Upper lobe of left lung (tissue), 6 donors: ENCODE data around the gene INPP4B. TPM values are rescaled to one million over a fixed set of nuclear protein-coding genes. Genes with fewer than 3 reads are reported as not detected.

Experiments
- ATAC-seq, 2 donors: fragments of 200-7000 bp; cut with Tn5 transposase; one replicate each; pipeline ENCODE4 v1.9.1; 2022; ENCODE audit warnings: mild to moderate bottlenecking in 2 of 2, moderate library complexity in 2 of 2; ENCODE audit not compliant: low FRiP score in 2 of 2
- DNase-seq, 2 donors: peaks; one replicate each; pipeline ENCODE4 v3.0.0-alpha.2; 2019 to 2020
- H3K27ac ChIP-seq, 4 donors: fragments of 200-600 bp; sonication (generic); one replicate each; pipeline ENCODE4 v1.5.1; 2016 to 2019
- H3K27me3 ChIP-seq, 4 donors: fragments of 200-600 bp; sonication (generic); one replicate each; pipeline ENCODE4 v1.5.1; 2017 to 2019
- H3K36me3 ChIP-seq, 4 donors: fragments of 200-600 bp; sonication (generic); one replicate each; pipeline ENCODE4 v1.5.1; 2016 to 2019
- H3K4me1 ChIP-seq, 4 donors: fragments of 200-600 bp; sonication (generic); one replicate each; pipeline ENCODE4 v1.5.1; 2018 to 2019
- H3K4me3 ChIP-seq, 4 donors: fragments of 200-600 bp; sonication (generic); one replicate each; pipeline ENCODE4 v1.5.1; 2017 to 2019; ENCODE audit warnings: mild to moderate bottlenecking in 2 of 4, moderate library complexity in 1 of 4
- H3K9me3 ChIP-seq, 4 donors: fragments of 200-600 bp; sonication (generic); one replicate each; pipeline ENCODE4 v1.5.1; 2018 to 2019
- CTCF ChIP-seq, 6 experiments: fragments of 450-650 bp in 4 of 6; fragments of 200-600 bp in 2 of 6; sonication (generic) in 2 of 6; IDR thresholded peaks; one replicate each; pipeline ENCODE4 v1.5.1; 2016 to 2019; ENCODE audit warnings: antibody characterized with exemption in 6 of 6
- EP300 ChIP-seq, 4 donors: sonication (generic); formaldehyde crosslinking; IDR thresholded peaks; one replicate each; pipeline ENCODE4 v1.5.1; 2017; ENCODE audit warnings: antibody characterized with exemption in 4 of 4, control low read depth in 2 of 4
- POLR2A ChIP-seq, 4 donors: fragments of 450-650 bp; IDR thresholded peaks; one replicate each; pipeline ENCODE4 v1.5.1; 2016 to 2017; ENCODE audit warnings: antibody characterized with exemption in 4 of 4, mild to moderate bottlenecking in 2 of 4
- POLR2AphosphoS5 ChIP-seq, 2 donors: sonication (generic); formaldehyde crosslinking; IDR thresholded peaks; one replicate each; pipeline ENCODE4 v1.5.1; 2017; ENCODE audit warnings: antibody characterized with exemption in 2 of 2
- WGBS, 2 donors: methylation state at CpG; one replicate each; pipeline ENCODE4 v1.1.5; 2017 to 2018; 5-methylcytosine and 5-hydroxymethylcytosine counted together
- total RNA-seq, 6 donors: library from RNA; depleted of rRNA in 4 of 6; stranded (reverse); fragments of >200 nt in 4 of 6; gene quantifications; one replicate each; pipeline versions ENCODE4 v1.1.0 to v1.2.1, GENCODE V29; 2016 to 2021
- donor health status: DM: no; HTN: no; CAD: no; lungs with moderate emphysema.
- donor health status: DM: no; HTN: yes; CAD: no; lungs with severe emphysema.

The INPP4B gene
- total RNA-seq, 6 donors from 2014 or later, result 4.7 to 31.4 (median 10.4) TPM

- no peak for ATAC-seq
- WGBS, 2 donors, result 38 to 57% methylated on average over 1 of the region's 1 CpG
- Histone ChIP-seq H3K9me3 (no peaks in the 10 kb centered on the region), H3K36me3 (no peaks in the 10 kb centered on the region), H3K27ac (no peak overlapping the region), H3K4me1 (no peaks in the 10 kb centered on the region), H3K4me3 (no peak overlapping the region), H3K27me3 (no peaks in the 10 kb centered on the region)
- no peak for DNase-seq
- no peak for TF ChIP-seq EP300 (IDR thresholded peaks at IDR 0.05)
- TF ChIP-seq CTCF (IDR thresholded peaks at IDR 0.05), result no peak
- no peak for TF ChIP-seq POLR2A (IDR thresholded peaks at IDR 0.05)
- no peak for TF ChIP-seq POLR2AphosphoS5 (IDR thresholded peaks at IDR 0.05)
Observed at GRCh38 chr4:142781114-142781513, 65.0 kb downstream of the INPP4B start.

- DNase-seq, result no peak
Observed at GRCh38 chr4:142778900-142779299, 67.2 kb downstream of the INPP4B start.

GRCh38 chr4:142778430-142778829 lies 67.7 kb downstream of the INPP4B start:
- no peak for DNase-seq
- no peaks in the 10 kb centered on the region for H3K4me1 ChIP-seq
- WGBS, 2 donors, result 88 to 92% methylated on average over 1 of the region's 1 CpG
- no peak overlapping the region for H3K4me3 ChIP-seq
- no peaks in the 10 kb centered on the region for H3K27me3 ChIP-seq
- H3K27ac ChIP-seq, result no peak overlapping the region
- TF ChIP-seq EP300 (IDR thresholded peaks at IDR 0.05) (no peak), CTCF (IDR thresholded peaks at IDR 0.05) (no peak), POLR2A (IDR thresholded peaks at IDR 0.05) (no peak), POLR2AphosphoS5 (IDR thresholded peaks at IDR 0.05) (no peak)
- H3K9me3 ChIP-seq, result no peaks in the 10 kb centered on the region
- no peak for ATAC-seq
- H3K36me3 ChIP-seq, result no peaks in the 10 kb centered on the region

More at GRCh38 chr4:142778900-142779299, 67.2 kb downstream of the INPP4B start:
- Histone ChIP-seq H3K4me3 (no peak overlapping the region), H3K27me3 (no peaks in the 10 kb centered on the region), H3K36me3 (no peaks in the 10 kb centered on the region), H3K27ac (no peak overlapping the region), H3K9me3 (no peaks in the 10 kb centered on the region), H3K4me1 (no peaks in the 10 kb centered on the region)
- TF ChIP-seq EP300 (IDR thresholded peaks at IDR 0.05) (no peak), POLR2AphosphoS5 (IDR thresholded peaks at IDR 0.05) (no peak), CTCF (IDR thresholded peaks at IDR 0.05) (no peak), POLR2A (IDR thresholded peaks at IDR 0.05) (no peak)
- 58 to 85% methylated on average over 1 of the region's 1 CpG for WGBS, 2 donors
- ATAC-seq, result no peak

- Histone ChIP-seq H3K4me3 (no peak overlapping the region), H3K36me3 (no peaks in the 10 kb centered on the region), H3K27me3 (no peaks in the 10 kb centered on the region), H3K27ac (no peak overlapping the region), H3K4me1 (no peaks in the 10 kb centered on the region), H3K9me3 (no peaks in the 10 kb centered on the region)
- 84 to 88% methylated on average over 4 of the region's 4 CpGs for WGBS, 2 donors
- no peak for DNase-seq
- TF ChIP-seq POLR2A (IDR thresholded peaks at IDR 0.05), result no peak
- no peak for TF ChIP-seq POLR2AphosphoS5 (IDR thresholded peaks at IDR 0.05)
- TF ChIP-seq EP300 (IDR thresholded peaks at IDR 0.05), result no peak
- TF ChIP-seq CTCF (IDR thresholded peaks at IDR 0.05), result no peak
- no peak for ATAC-seq
Observed at GRCh38 chr4:142777045-142777743, 68.9 kb downstream of the INPP4B start.

GRCh38 chr4:142776026-142776425 lies 70.1 kb downstream of the INPP4B start:
- no peaks in the 10 kb centered on the region for H3K9me3 ChIP-seq
- TF ChIP-seq POLR2AphosphoS5 (IDR thresholded peaks at IDR 0.05) (no peak), POLR2A (IDR thresholded peaks at IDR 0.05) (no peak), EP300 (IDR thresholded peaks at IDR 0.05) (no peak), CTCF (IDR thresholded peaks at IDR 0.05) (no peak)
- no peak for ATAC-seq
- no peak overlapping the region for H3K4me3 ChIP-seq
- no peaks in the 10 kb centered on the region for H3K4me1 ChIP-seq
- no peaks in the 10 kb centered on the region for H3K27me3 ChIP-seq
- no peaks in the 10 kb centered on the region for H3K36me3 ChIP-seq
- no peak overlapping the region for H3K27ac ChIP-seq
- DNase-seq, result no peak
- 76 to 83% methylated on average over 2 of the region's 2 CpGs for WGBS, 2 donors
